H1 (cell line): ENCODE data around the gene OR6C6.

Experiments
- SRF ChIP-seq: IDR thresholded peaks from 2 replicates; pipeline ENCODE4 v1.6.1; 2011; ENCODE audit warnings: mild to moderate bottlenecking, low read depth, low read length, moderate library complexity
- YY1 ChIP-seq: IDR thresholded peaks from 2 replicates; pipeline ENCODE4 v1.6.1; 2011; ENCODE audit warnings: low read depth, mild to moderate bottlenecking, low read length
- ZNF274 ChIP-seq: IDR thresholded peaks from 2 replicates; pipeline ENCODE4 v1.7.0; 2012; ENCODE audit warnings: low read length, borderline replicate concordance; ENCODE audit errors: extremely low read depth

DNA sequence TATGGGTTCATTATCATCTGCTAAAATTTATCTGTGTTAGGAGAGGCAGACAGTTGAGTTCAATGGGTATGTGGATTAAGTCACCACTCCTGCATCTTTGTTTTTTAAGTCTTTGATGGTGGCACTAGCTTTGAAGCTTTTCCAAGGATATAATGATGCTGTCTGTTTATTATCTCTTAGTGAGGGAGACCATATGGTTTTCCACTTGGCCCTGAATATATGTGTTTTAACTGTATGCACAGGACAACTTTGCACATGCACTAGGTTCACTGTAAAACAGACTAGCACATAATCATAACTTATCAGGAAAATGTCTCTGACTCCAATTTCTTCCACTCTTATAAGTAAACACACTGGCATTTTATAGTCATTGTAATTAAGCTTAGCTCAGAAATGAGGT is 43.1 kb downstream of the OR6C6 start:
- TF ChIP-seq ZNF274: no peak
- no peak for TF ChIP-seq SRF
- no peak for TF ChIP-seq YY1
